Measurements from ENCODE around the gene MICU1.

GRCh38 chr10:72612203-72612826 is 13.6 kb downstream of the MICU1 start:
- no peak for TF ChIP-seq CTCF (IDR thresholded peaks at IDR 0.05)
- no peak for TF ChIP-seq POLR2A (IDR thresholded peaks at IDR 0.05)
